ENCODE data around the gene COLGALT1.

GRCh38 chr19:17590866-17591265 lies 35.4 kb downstream of the COLGALT1 start:
- TF ChIP-seq POLR2A (IDR thresholded peaks at IDR 0.05; ENCODE audit: low read length), result no peak
- TF ChIP-seq GATA1 (IDR thresholded peaks at IDR 0.05; ENCODE audit: low read depth, low read length), result no peak
